ENCODE results near the gene EZR.

EZR gene

DNA sequence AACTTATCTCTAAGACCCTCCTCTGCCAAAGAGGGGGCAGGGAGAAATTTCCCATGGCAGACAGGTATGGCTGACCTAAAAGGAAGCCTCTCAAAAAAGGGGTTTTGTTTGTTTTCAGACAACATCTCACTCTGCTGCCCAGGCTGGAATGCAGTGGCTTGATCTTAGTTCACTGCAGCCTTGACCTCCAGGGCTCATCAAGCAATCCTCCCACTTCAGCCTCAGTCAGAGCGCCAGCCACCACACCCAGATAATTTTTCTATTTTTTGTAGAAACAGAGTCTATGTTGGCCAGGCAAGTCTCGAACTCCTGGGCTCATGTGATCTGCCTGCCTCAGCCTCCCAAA, 3.8 kb downstream of the EZR start:
- DNase-seq (ENCODE audit: insufficient read length) (no peak), FAIRE-seq (no peak)
- TF ChIP-seq POLR2AphosphoS5 (IDR thresholded peaks at IDR 0.05; ENCODE audit: low read depth, low read length) = no peak
- no peak for TF ChIP-seq POLR2A (IDR thresholded peaks at IDR 0.05; ENCODE audit: low read depth, low read length)
- no peak for TF ChIP-seq TAF1 (IDR thresholded peaks at IDR 0.05; ENCODE audit: borderline replicate concordance, low read depth, low read length)

- TF ChIP-seq TAF1 (IDR thresholded peaks at IDR 0.05; ENCODE audit: borderline replicate concordance, low read depth, low read length) (no peak), POLR2A (IDR thresholded peaks at IDR 0.05; ENCODE audit: low read depth, low read length) (no peak), POLR2AphosphoS5 (IDR thresholded peaks at IDR 0.05; ENCODE audit: low read depth, low read length) (peak; percentile 86)
- FAIRE-seq (peak; percentile 70), DNase-seq (ENCODE audit: insufficient read length) (no peak)
Measured at GRCh38 chr6:158813032-158813431, 6.1 kb downstream of the EZR start.

DNA sequence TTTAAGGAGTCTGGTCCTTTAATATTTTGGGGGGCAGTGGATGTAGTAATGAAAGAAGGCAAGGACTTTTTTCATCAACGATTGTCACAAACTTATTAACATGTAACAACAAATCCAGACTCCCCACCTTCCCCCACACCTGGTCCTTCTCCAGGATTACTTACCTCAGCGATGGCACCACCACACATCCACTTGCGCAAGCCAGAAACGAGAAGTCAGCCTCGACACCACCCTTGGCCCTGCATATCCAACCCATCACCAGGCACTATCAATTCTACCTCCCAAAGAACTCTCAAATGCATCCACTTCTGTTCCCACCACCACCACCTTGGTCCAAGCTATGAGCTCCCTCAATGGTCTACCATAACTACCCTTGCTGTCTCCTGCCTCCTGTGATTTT, 6.6 kb downstream of the EZR start:
- DNase-seq (ENCODE audit: insufficient read length) (no peak), FAIRE-seq (no peak)
- TF ChIP-seq POLR2A (IDR thresholded peaks at IDR 0.05; ENCODE audit: low read depth, low read length) (no peak), TAF1 (IDR thresholded peaks at IDR 0.05; ENCODE audit: borderline replicate concordance, low read depth, low read length) (no peak), POLR2AphosphoS5 (IDR thresholded peaks at IDR 0.05; ENCODE audit: low read depth, low read length) (no peak)

GRCh38 chr6:158810155-158811095, 8.7 kb downstream of the EZR start:
- FAIRE-seq (peak; percentile 54), DNase-seq (ENCODE audit: insufficient read length) (no peak)
- TF ChIP-seq POLR2A (IDR thresholded peaks at IDR 0.05; ENCODE audit: low read depth, low read length) (0 out of 2 replicates have a peak, but pooled peaks have one; percentile 23), TAF1 (IDR thresholded peaks at IDR 0.05; ENCODE audit: borderline replicate concordance, low read depth, low read length) (no peak)

DNA sequence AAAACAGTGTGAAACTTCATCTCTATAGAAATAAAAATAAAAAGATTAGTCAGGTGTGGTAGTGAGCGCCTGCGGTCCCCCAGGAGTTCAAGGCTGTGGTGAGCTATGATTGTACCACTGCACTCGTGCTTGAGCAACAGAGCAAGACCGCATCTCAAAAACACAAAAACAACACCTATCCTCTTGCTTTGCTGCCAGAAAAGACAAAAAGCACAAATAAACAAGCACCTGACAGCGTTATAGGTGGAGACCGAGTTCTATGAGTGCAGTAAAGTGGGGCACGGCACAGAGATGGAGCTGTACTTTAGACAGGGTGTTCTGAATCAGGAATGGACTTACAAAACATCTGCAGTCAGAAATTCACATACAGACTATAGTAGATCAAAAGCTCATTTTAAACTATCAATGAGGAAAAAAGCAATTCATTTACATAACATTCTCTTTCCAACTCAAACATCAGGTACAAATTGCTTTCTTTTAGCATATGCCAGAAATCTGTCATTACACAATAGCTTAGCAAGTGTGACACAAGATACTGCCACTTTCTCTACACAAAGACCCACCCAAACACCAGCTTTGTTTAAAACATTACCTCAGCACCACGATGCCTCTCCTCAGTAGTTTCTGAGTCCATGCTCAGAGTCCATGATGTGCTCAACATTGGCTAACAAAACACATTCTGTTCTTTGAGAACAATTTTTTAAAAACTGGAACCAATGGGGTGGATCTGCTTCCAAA, 10.1 kb downstream of the EZR start:
- no peak for DNase-seq (ENCODE audit: insufficient read length)
- 0 out of 2 replicates have a peak, but pooled peaks have one; percentile 20 for TF ChIP-seq POLR2AphosphoS5 (IDR thresholded peaks at IDR 0.05; ENCODE audit: low read depth, low read length)
- TF ChIP-seq TAF1 (IDR thresholded peaks at IDR 0.05; ENCODE audit: borderline replicate concordance, low read depth, low read length) = no peak

GRCh38 chr6:158808442-158808833, 10.7 kb downstream of the EZR start:
- no peak for TF ChIP-seq TAF1 (IDR thresholded peaks at IDR 0.05; ENCODE audit: borderline replicate concordance, low read depth, low read length)
- no peak for TF ChIP-seq POLR2A (IDR thresholded peaks at IDR 0.05; ENCODE audit: low read depth, low read length)
- FAIRE-seq (no peak), DNase-seq (ENCODE audit: insufficient read length) (no peak)

More for the DNA sequence above, 10.1 kb downstream of the EZR start:
- peak; percentile 78 for FAIRE-seq

DNA sequence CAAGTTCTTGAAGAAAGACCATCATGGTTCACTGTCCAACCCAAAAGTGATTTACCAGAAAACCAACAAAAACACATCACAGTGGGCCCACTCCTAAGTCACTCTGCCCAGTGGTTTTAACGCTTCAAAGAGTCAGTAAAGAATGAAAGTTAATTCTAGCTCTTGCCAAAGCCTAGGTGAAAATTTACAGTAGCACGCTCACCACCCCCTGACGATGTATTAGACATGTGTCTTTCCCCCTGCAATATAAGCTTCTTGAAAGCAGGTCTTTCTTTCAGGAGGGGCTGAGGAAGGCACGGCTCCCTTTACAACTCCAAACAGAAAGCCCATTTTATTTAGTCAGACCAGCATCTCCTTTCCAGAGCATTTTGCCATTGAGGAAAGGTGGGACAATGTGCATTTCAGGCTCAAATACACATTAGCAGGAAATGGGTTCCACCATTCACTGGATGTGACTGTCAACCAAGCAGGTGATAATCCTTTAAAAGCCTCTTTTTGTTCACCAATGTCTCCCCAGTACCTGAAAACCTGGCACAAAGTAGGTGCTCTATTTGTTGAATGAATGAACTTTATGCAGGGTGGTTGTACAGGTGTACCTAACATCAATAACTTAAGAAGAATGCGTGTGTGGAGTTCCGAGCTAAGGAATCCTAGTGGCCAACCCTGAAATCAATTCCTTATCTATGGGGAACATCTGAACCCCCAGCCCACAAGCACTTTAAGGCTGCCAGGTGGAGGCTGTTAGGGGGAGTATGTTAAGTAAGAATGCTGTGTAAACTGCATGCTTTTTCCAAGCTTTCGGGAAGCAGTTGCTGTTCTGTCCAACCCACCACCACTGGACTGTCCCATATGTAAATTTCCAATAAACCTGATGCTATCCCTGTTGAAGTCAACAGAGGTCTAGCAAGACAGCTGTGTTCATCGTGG, 11.4 kb downstream of the EZR start:
- DNase-seq (ENCODE audit: insufficient read length) (no peak), FAIRE-seq (peak; percentile 60)
- TF ChIP-seq POLR2A (IDR thresholded peaks at IDR 0.05; ENCODE audit: low read depth, low read length) = peak; percentile 47; the same call in 1 of the 2 replicates
- no peak for TF ChIP-seq TAF1 (IDR thresholded peaks at IDR 0.05; ENCODE audit: borderline replicate concordance, low read depth, low read length)
- TF ChIP-seq POLR2AphosphoS5 (IDR thresholded peaks at IDR 0.05; ENCODE audit: low read depth, low read length) = peak; percentile 53; the same call in 1 of the 2 replicates

DNA sequence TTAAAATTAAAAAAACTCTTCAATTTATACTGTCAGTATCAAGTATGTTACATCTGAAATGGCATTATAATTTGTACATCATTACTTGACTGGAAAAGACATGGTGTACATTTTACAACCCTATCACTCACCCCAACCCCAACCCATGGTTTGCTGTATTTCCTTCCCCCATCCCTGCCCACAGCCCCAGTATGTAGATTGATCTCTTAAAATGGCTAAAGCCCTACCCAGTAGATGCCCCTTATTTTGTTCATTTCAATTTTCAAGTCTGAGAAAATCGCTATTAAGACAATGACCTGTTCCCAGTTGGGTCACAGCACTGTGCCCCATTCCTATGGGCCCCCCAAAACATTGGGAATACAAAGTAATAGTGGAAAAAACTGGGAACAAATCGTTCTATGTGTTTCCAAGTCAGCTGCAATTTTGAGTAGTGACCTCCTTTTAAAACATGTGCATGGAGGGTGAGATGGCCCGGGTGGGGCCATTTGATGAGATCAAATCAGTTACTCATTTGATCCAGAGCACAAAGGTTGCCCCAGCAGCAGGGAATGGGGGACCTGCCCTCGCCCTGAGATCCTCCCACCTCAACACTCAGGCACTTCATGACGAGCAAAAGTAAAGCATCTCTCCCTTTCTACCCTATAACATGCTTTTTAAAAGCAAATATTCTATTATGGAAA, 13.3 kb downstream of the EZR start:
- no peak for DNase-seq (ENCODE audit: insufficient read length)
- TF ChIP-seq POLR2AphosphoS5 (IDR thresholded peaks at IDR 0.05; ENCODE audit: low read depth, low read length) = no peak
- TF ChIP-seq POLR2A (IDR thresholded peaks at IDR 0.05; ENCODE audit: low read depth, low read length) = 0 out of 2 replicates have a peak, but pooled peaks have one; percentile 27
- no peak for FAIRE-seq

DNA sequence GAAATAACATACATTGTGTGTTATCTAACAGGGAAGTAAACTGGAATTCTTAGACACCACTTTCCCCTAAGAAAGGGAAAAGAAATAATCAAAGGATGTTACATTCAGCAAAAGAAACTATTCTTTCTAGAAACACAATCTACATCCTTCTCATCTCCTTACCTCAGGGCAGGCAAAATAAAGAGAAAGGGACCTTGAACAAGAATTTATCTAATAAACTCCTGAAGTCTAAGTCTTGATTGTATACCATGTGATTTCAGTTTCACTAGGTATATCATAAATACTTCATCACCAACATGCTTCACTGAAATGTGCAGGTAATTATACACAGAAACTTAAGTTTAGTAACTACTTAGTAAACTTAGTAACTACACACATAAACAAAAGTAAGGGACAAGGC, 15.0 kb downstream of the EZR start:
- no peak for DNase-seq (ENCODE audit: insufficient read length)
- no peak for TF ChIP-seq POLR2AphosphoS5 (IDR thresholded peaks at IDR 0.05; ENCODE audit: low read depth, low read length)
- no peak for TF ChIP-seq TAF1 (IDR thresholded peaks at IDR 0.05; ENCODE audit: borderline replicate concordance, low read depth, low read length)
- TF ChIP-seq POLR2A (IDR thresholded peaks at IDR 0.05; ENCODE audit: low read depth, low read length) = no peak
- no peak for FAIRE-seq

DNA sequence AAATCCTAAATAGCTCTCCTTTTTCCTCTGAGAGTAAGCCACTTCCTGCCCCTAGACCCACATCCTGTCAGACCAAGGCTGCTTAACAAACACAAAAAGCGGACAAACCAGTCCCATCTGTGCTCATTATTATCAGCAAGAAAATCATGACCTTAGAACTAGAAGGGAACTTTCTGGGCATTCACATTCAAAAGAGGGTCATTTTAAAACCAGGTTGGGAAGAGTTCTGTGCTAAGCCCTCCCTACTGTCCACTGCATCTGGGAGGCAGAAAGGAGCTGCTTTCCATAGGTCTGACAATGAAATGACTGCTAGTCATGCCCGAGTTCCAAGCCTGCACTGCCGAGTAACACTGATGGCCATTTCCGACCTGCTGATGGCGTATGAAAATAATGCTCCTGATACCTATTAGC, 15.4 kb downstream of the EZR start:
- TF ChIP-seq TAF1 (IDR thresholded peaks at IDR 0.05; ENCODE audit: borderline replicate concordance, low read depth, low read length) (no peak), POLR2A (IDR thresholded peaks at IDR 0.05; ENCODE audit: low read depth, low read length) (peak; percentile 49)
- peak; percentile 43 for DNase-seq (ENCODE audit: insufficient read length)
- FAIRE-seq = peak; percentile 83

All from GM12892 (cell line).